Chondrocyte (in vitro differentiated cells): Measurements from ENCODE around the gene MYB. TPM values are rescaled to one million over a fixed set of nuclear protein-coding genes. Genes with fewer than 3 reads are reported as not detected.
"Not testable (repeated sequence)": the region's sequence is repeated elsewhere in the genome, so short reads cannot be mapped to it uniquely, and the experiment has no call there.

Source experiments
- DNase-seq: peaks from one replicate; pipeline ENCODE4 v3.0.0; 2021; ENCODE audit warnings: mixed read lengths, low spot score
- H3K27ac Mint-ChIP-seq: one replicate; pipeline ENCODE4 v1.8.0; 2021; ENCODE audit warnings: mild to moderate bottlenecking, moderate library complexity, mixed read lengths; ENCODE audit not compliant: unreplicated experiment
- H3K27me3 Mint-ChIP-seq: 2 replicates; pipeline ENCODE4 v1.8.0; 2021; ENCODE audit warnings: low read depth, mixed read lengths
- H3K36me3 Mint-ChIP-seq: 2 replicates; pipeline ENCODE4 v1.8.0; 2021; ENCODE audit warnings: low read depth, mixed read lengths
- H3K4me1 Mint-ChIP-seq: 2 replicates; pipeline ENCODE4 v1.8.0; 2021; ENCODE audit warnings: low read depth, mild to moderate bottlenecking, mixed read lengths
- H3K4me3 Mint-ChIP-seq: one replicate; pipeline ENCODE4 v1.8.0; 2021; ENCODE audit warnings: mild to moderate bottlenecking, moderate library complexity, mixed read lengths; ENCODE audit not compliant: unreplicated experiment
- H3K9me3 Mint-ChIP-seq: 2 replicates; pipeline ENCODE4 v1.8.0; 2021; ENCODE audit warnings: low read depth, mixed read lengths
- CTCF ChIP-seq: fragments of 200-600 bp; sonication (generic); IDR thresholded peaks from 2 replicates; pipeline ENCODE4 v1.5.0; 2021; ENCODE audit warnings: antibody characterized with exemption, mild to moderate bottlenecking, moderate library complexity
- total RNA-seq: library from RNA; stranded (reverse); gene quantifications from 3 replicates; pipeline ENCODE4 v1.2.1, GENCODE V29; 2021

MYB gene
- total RNA-seq, 1 donor from 2014 or later: 0.20 TPM

- peaks cover 11% of the 10 kb centered on the region for H3K4me1 Mint-ChIP-seq
- DNase-seq: no peak
- H3K27me3 Mint-ChIP-seq: no peaks in the 10 kb centered on the region
- no peak for TF ChIP-seq CTCF
- no peak overlapping the region for H3K27ac Mint-ChIP-seq
- H3K9me3 Mint-ChIP-seq: peaks cover 5% of the 10 kb centered on the region
- H3K4me3 Mint-ChIP-seq: no peak overlapping the region
- H3K36me3 Mint-ChIP-seq: peaks cover 3% of the 10 kb centered on the region
These were observed 33.2 kb upstream of the MYB start for GRCh38 chr6:135147637-135148592.

- Mint-ChIP-seq H3K4me1 (peaks cover 11% of the 10 kb centered on the region), H3K9me3 (peaks cover 13% of the 10 kb centered on the region), H3K27me3 (no peaks in the 10 kb centered on the region), H3K36me3 (peaks cover 8% of the 10 kb centered on the region), H3K4me3 (no peak overlapping the region), H3K27ac (no peak overlapping the region)
- no peak for DNase-seq
- TF ChIP-seq CTCF: no peak
These were observed 32.2 kb upstream of the MYB start for GRCh38 chr6:135148889-135149288.

GRCh38 chr6:135149376-135149775, 31.7 kb upstream of the MYB start:
- Mint-ChIP-seq H3K4me1 (peaks cover 11% of the 10 kb centered on the region), H3K9me3 (peaks cover 17% of the 10 kb centered on the region), H3K27ac (no peak overlapping the region), H3K36me3 (peaks cover 10% of the 10 kb centered on the region), H3K27me3 (no peaks in the 10 kb centered on the region), H3K4me3 (no peak overlapping the region)
- DNase-seq: no peak
- no peak for TF ChIP-seq CTCF

- H3K9me3 Mint-ChIP-seq: peaks cover 22% of the 10 kb centered on the region
- H3K36me3 Mint-ChIP-seq, H3K27me3 Mint-ChIP-seq, H3K27ac Mint-ChIP-seq, H3K4me3 Mint-ChIP-seq, DNase-seq: not testable (repeated sequence)
- H3K4me1 Mint-ChIP-seq: peaks cover 11% of the 10 kb centered on the region
These were observed 30.6 kb upstream of the MYB start for GRCh38 chr6:135150481-135150880.

GRCh38 chr6:135154125-135154524, 27.0 kb upstream of the MYB start:
- not testable (repeated sequence) for H3K27ac Mint-ChIP-seq, H3K27me3 Mint-ChIP-seq, H3K4me1 Mint-ChIP-seq, H3K36me3 Mint-ChIP-seq, H3K4me3 Mint-ChIP-seq, DNase-seq
- H3K9me3 Mint-ChIP-seq: peaks cover 22% of the 10 kb centered on the region

- H3K4me1 Mint-ChIP-seq: no peaks in the 10 kb centered on the region
These were observed 22.7 kb upstream of the MYB start for GRCh38 chr6:135158397-135158796.

More at GRCh38 chr6:135158397-135158796, 22.7 kb upstream of the MYB start:
- no peak overlapping the region for H3K27ac Mint-ChIP-seq
- peaks cover 13% of the 10 kb centered on the region for H3K9me3 Mint-ChIP-seq
- H3K4me3 Mint-ChIP-seq: no peak overlapping the region
- DNase-seq: no peak
- peaks cover 5% of the 10 kb centered on the region for H3K36me3 Mint-ChIP-seq
- TF ChIP-seq CTCF: no peak
- peaks cover 1% of the 10 kb centered on the region for H3K27me3 Mint-ChIP-seq
